Trophoblast cell (in vitro differentiated cells and primary cell): ENCODE measurements around the gene CCDC89.

ENCODE experiments used
- DNase-seq, 2 donors: peaks; one replicate each; pipeline ENCODE4 v3.0.0-alpha.2; 2016
- H2AFZ ChIP-seq: 2 replicates; pipeline ENCODE4 v1.6.1; 2013; ENCODE audit warnings: low read length, moderate library complexity, mild to moderate bottlenecking; ENCODE audit not compliant: insufficient read depth, poor library complexity
- H2AK5ac ChIP-seq: 2 replicates; pipeline ENCODE4 v1.6.1; 2013; ENCODE audit warnings: mild to moderate bottlenecking, low read length
- H2BK120ac ChIP-seq: 2 replicates; pipeline ENCODE4 v1.6.1; 2013; ENCODE audit warnings: low read length, mild to moderate bottlenecking, moderate library complexity; ENCODE audit not compliant: insufficient read depth, poor library complexity
- H2BK12ac ChIP-seq: 2 replicates; pipeline ENCODE4 v1.6.1; 2013; ENCODE audit warnings: mild to moderate bottlenecking, low read length, moderate library complexity
- H2BK5ac ChIP-seq: 2 replicates; pipeline ENCODE4 v1.6.1; 2013; ENCODE audit warnings: low read length, low read depth, moderate library complexity, mild to moderate bottlenecking; ENCODE audit not compliant: poor library complexity
- H3K14ac ChIP-seq: 2 replicates; pipeline ENCODE4 v1.6.1; 2013; ENCODE audit warnings: mild to moderate bottlenecking, low read length
- H3K18ac ChIP-seq: 2 replicates; pipeline ENCODE4 v1.6.1; 2013; ENCODE audit warnings: mild to moderate bottlenecking, low read length
- H3K23ac ChIP-seq: 2 replicates; pipeline ENCODE4 v1.6.1; 2013; ENCODE audit warnings: low read length
- H3K27ac ChIP-seq: 2 replicates; pipeline ENCODE4 v1.5.1; 2013; ENCODE audit warnings: low read depth, mild to moderate bottlenecking, inconsistent platforms, low read length, moderate library complexity
- H3K27me3 ChIP-seq: 2 replicates; pipeline ENCODE4 v1.6.1; 2013; ENCODE audit warnings: inconsistent platforms, mild to moderate bottlenecking, low read length, moderate library complexity; ENCODE audit not compliant: insufficient read depth
- H3K36me3 ChIP-seq, 2 experiments: 1 replicate in 1 of 2; 2 replicates in 1 of 2; pipeline ENCODE4 v1.6.1; 2013; ENCODE audit warnings: low read length in 2 of 2, mild to moderate bottlenecking in 2 of 2, moderate library complexity in 1 of 2; ENCODE audit not compliant: insufficient read depth in 2 of 2, control insufficient read depth in 1 of 2
- H3K4ac ChIP-seq: 2 replicates; pipeline ENCODE4 v1.6.1; 2013; ENCODE audit warnings: low read depth, mild to moderate bottlenecking, low read length, moderate library complexity
- H3K4me1 ChIP-seq, 2 experiments: 1 replicate in 1 of 2; 2 replicates in 1 of 2; pipeline ENCODE4 v1.6.1; 2013; ENCODE audit warnings: low read length in 2 of 2, mild to moderate bottlenecking in 2 of 2, moderate library complexity in 1 of 2; ENCODE audit not compliant: insufficient read depth in 2 of 2, control insufficient read depth in 1 of 2
- H3K4me2 ChIP-seq: 2 replicates; pipeline ENCODE4 v1.6.1; 2013; ENCODE audit warnings: inconsistent platforms, mild to moderate bottlenecking, low read length, moderate library complexity
- H3K4me3 ChIP-seq: 2 replicates; pipeline ENCODE4 v1.5.1; 2013; ENCODE audit warnings: mild to moderate bottlenecking, low read depth, low read length, inconsistent platforms
- H3K79me1 ChIP-seq: one replicate; pipeline ENCODE4 v1.6.1; 2013; ENCODE audit warnings: low read length
- H3K79me2 ChIP-seq: 2 replicates; pipeline ENCODE4 v1.6.1; 2013; ENCODE audit warnings: low read length, mild to moderate bottlenecking; ENCODE audit not compliant: control insufficient read depth, insufficient read depth, poor library complexity
- H3K9ac ChIP-seq: 2 replicates; pipeline ENCODE4 v1.6.1; 2013; ENCODE audit warnings: mild to moderate bottlenecking, low read length
- H3K9me3 ChIP-seq: 2 replicates; pipeline ENCODE4 v1.6.1; 2013; ENCODE audit warnings: low read depth, mild to moderate bottlenecking, control low read depth, inconsistent platforms, low read length; ENCODE audit not compliant: insufficient read depth
- H4K12ac ChIP-seq: 2 replicates; pipeline ENCODE4 v1.6.1; 2013; ENCODE audit warnings: low read depth, mild to moderate bottlenecking, low read length, moderate library complexity
- H4K8ac ChIP-seq: 2 replicates; pipeline ENCODE4 v1.6.1; 2013; ENCODE audit warnings: low read depth, mild to moderate bottlenecking, low read length, moderate library complexity
- H4K91ac ChIP-seq: one replicate; pipeline ENCODE4 v1.6.1; 2013; ENCODE audit warnings: low read depth, mild to moderate bottlenecking, low read length, moderate library complexity
- WGBS: extraction: QIAGEN DNeasy Blood & Tissue Kit; methylation state at CpG from one replicate; pipeline ENCODE4 v1.1.7; 2013; ENCODE audit warnings: missing lambda C conversion rate; ENCODE audit not compliant: insufficient read length, insufficient coverage; ENCODE audit errors: extremely low coverage; 5-methylcytosine and 5-hydroxymethylcytosine counted together

The CCDC89 gene

GRCh38 chr11:85709941-85710702 lies 24.1 kb upstream of the CCDC89 start:
- Histone ChIP-seq H2AK5ac (no peak overlapping the region), H3K79me1 (no peaks in the 10 kb centered on the region), H4K8ac (no peak overlapping the region), H2BK5ac (no peak overlapping the region), H3K36me3 (no peaks in the 10 kb centered on the region), H3K9me3 (no peaks in the 10 kb centered on the region), H3K4me1 (no peaks in the 10 kb centered on the region), H3K27ac (no peak overlapping the region), H2AFZ (no peak overlapping the region), H2BK120ac (no peak overlapping the region), H3K18ac (no peak overlapping the region), H2BK12ac (no peak overlapping the region), H3K27me3 (no peaks in the 10 kb centered on the region), H3K14ac (no peak overlapping the region), H4K12ac (no peak overlapping the region), H3K9ac (no peak overlapping the region), H3K79me2 (no peaks in the 10 kb centered on the region), H3K4me2 (no peak overlapping the region), H3K4me3 (no peak overlapping the region), H3K23ac (no peak overlapping the region), H4K91ac (no peak overlapping the region), H3K4ac (no peak overlapping the region)
- no CpG with 5 or more reads among the region's 5 CpGs for WGBS
- DNase-seq: no peak

GRCh38 chr11:85705800-85706199 lies 19.8 kb upstream of the CCDC89 start:
- Histone ChIP-seq H3K9ac (no peak overlapping the region), H3K23ac (no peak overlapping the region), H3K4me1 (no peaks in the 10 kb centered on the region), H2AK5ac (no peak overlapping the region), H4K12ac (no peak overlapping the region), H3K79me2 (no peaks in the 10 kb centered on the region), H3K4me2 (no peak overlapping the region), H4K8ac (no peak overlapping the region), H3K36me3 (no peaks in the 10 kb centered on the region), H3K4ac (no peak overlapping the region), H2BK12ac (no peak overlapping the region), H3K18ac (no peak overlapping the region), H3K14ac (no peak overlapping the region), H3K9me3 (no peaks in the 10 kb centered on the region), H3K79me1 (no peaks in the 10 kb centered on the region), H2AFZ (no peak overlapping the region), H4K91ac (no peak overlapping the region), H3K27me3 (no peaks in the 10 kb centered on the region), H2BK120ac (no peak overlapping the region), H2BK5ac (no peak overlapping the region), H3K4me3 (no peak overlapping the region), H3K27ac (no peak overlapping the region)
- no peak for DNase-seq

DNA sequence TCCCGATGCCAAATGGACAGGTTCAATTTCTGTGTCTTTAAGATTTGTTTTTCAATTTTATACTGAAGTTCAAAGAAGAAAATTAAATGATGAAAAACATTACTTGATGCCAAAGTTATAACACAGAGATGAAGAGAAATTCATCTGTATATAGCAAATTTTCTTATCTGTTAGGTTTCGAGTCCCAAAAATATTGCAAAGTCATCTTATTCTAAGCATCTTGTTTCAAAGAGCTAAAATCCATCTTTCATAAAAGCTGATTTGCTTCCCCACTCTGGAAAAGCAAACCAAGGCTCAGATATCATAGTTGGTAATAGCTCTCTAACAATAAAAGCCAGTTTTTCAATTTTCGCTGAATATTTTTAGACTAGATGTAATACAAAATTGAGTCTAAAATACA lies 19.0 kb upstream of the CCDC89 start:
- no peaks in the 10 kb centered on the region for H3K9me3 ChIP-seq
- no peaks in the 10 kb centered on the region for H3K4me1 ChIP-seq
- no peak overlapping the region for H3K23ac ChIP-seq
- H3K4me2 ChIP-seq: no peak overlapping the region
- H4K12ac ChIP-seq: no peak overlapping the region
- H3K27me3 ChIP-seq: no peaks in the 10 kb centered on the region
- no peak overlapping the region for H3K4me3 ChIP-seq
- H2BK12ac ChIP-seq: no peak overlapping the region
- H2BK5ac ChIP-seq: no peak overlapping the region
- no peak overlapping the region for H3K4ac ChIP-seq
- H3K9ac ChIP-seq: no peak overlapping the region
- no CpG with 5 or more reads among the region's 3 CpGs for WGBS
- H3K79me1 ChIP-seq: no peaks in the 10 kb centered on the region
- no peak overlapping the region for H4K8ac ChIP-seq
- no peak overlapping the region for H2BK120ac ChIP-seq
- no peak overlapping the region for H3K27ac ChIP-seq
- DNase-seq: no peak
- no peak overlapping the region for H4K91ac ChIP-seq
- H2AFZ ChIP-seq: no peak overlapping the region
- no peak overlapping the region for H2AK5ac ChIP-seq
- no peaks in the 10 kb centered on the region for H3K36me3 ChIP-seq
- H3K79me2 ChIP-seq: no peaks in the 10 kb centered on the region
- H3K14ac ChIP-seq: no peak overlapping the region
- no peak overlapping the region for H3K18ac ChIP-seq

- H3K4me2 ChIP-seq: no peak overlapping the region
- H3K27ac ChIP-seq: no peak overlapping the region
- H4K12ac ChIP-seq: no peak overlapping the region
- no peak overlapping the region for H3K9ac ChIP-seq
- H3K79me1 ChIP-seq: no peaks in the 10 kb centered on the region
- H3K36me3 ChIP-seq: no peaks in the 10 kb centered on the region
- H2AFZ ChIP-seq: no peak overlapping the region
- H4K8ac ChIP-seq: no peak overlapping the region
- DNase-seq: no peak
- WGBS: no CpG with 5 or more reads among the region's 2 CpGs
- no peak overlapping the region for H3K4me3 ChIP-seq
- no peak overlapping the region for H3K4ac ChIP-seq
- no peak overlapping the region for H2BK120ac ChIP-seq
- H3K9me3 ChIP-seq: no peaks in the 10 kb centered on the region
- H3K27me3 ChIP-seq: no peaks in the 10 kb centered on the region
- no peak overlapping the region for H2BK5ac ChIP-seq
- H3K18ac ChIP-seq: no peak overlapping the region
- no peak overlapping the region for H4K91ac ChIP-seq
- no peak overlapping the region for H2AK5ac ChIP-seq
- no peak overlapping the region for H3K23ac ChIP-seq
- H2BK12ac ChIP-seq: no peak overlapping the region
- no peaks in the 10 kb centered on the region for H3K4me1 ChIP-seq
- no peak overlapping the region for H3K14ac ChIP-seq
- no peaks in the 10 kb centered on the region for H3K79me2 ChIP-seq
Observed at GRCh38 chr11:85699957-85700741, 14.2 kb upstream of the CCDC89 start.
